ENCODE measurements around the gene MT1A. TPM values are rescaled to one million over a fixed set of nuclear protein-coding genes. Genes with fewer than 3 reads are reported as not detected.

The MT1A gene
- total RNA-seq, 1 experiment from 2014 or later: not detected

DNA sequence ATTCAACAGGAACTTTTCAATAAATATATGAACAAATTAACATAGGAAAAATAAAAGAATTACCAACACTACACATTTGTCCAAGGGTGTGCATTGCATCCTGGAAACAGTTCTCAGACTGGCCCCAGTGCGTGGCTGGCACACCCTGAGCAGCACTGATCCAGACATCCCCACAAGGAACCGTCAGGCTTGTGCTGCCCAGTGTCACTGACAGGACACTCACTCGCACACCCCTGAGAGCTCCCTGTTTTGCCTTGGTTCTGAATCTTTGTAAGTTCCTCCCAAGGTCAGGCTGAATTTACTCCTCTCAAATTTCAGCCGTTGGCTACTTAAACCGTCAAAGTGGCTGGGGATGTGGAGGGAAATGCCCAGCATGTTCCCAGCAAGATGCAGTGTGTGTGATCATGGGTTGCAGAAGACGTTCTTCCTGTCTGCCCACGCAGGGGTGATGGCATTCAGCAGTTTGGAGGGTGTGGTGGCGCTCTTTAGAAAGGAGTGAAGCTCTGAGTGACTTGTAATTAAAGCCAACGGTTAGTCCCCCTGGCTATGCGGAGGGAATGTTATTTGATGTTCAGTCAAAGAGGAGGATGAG, 28.4 kb upstream of the MT1A start:
- H3K27ac ChIP-seq (ENCODE audit: low read depth, low read length): peak overlapping the region; percentile 96
- no TSS peak for BruUV-seq (replicated peaks)
- ATAC-seq (peak; percentile 25), DNase-seq (ENCODE audit: low read depth, low spot score) (peak; percentile 75)
- ChIA-PET CTCF (interaction anchor here (0.7 to 1.7 kb wide), 5 partner anchors 8 to 92 kb away, joined by 3 to 6 read pairs (median 3); partner anchors contain the start of gene MT1E), POLR2A (interaction anchor here (0.7 to 16.1 kb wide), 5 partner anchors 15 to 105 kb away, joined by 3 to 344 read pairs (median 3); partner anchors contain the start of gene MT1E), RAD21 (ENCODE audit: low non-redundant PET in 1 of 2, low total read pairs in 2 of 2, uncharacterized antibody in 2 of 2, unreplicated experiment in 2 of 2) (interaction anchor here (1.7 to 2.0 kb wide), 2 partner anchors 15 to 16 kb away, joined by 4 to 5 read pairs; partner anchors contain the start of gene MT1E (in 2 of the 2))
- intact Hi-C loops (cut with micrococcal nuclease): no loop called here
- peak overlapping the region; percentile 91 for H3K9ac ChIP-seq (ENCODE audit: low read length)
- H3K27me3 ChIP-seq (ENCODE audit: insufficient read depth, low read length): no peaks in the 10 kb centered on the region
- H4K20me1 ChIP-seq (ENCODE audit: insufficient read depth): no peaks in the 10 kb centered on the region
- no peaks in the 10 kb centered on the region for H3K36me3 ChIP-seq (ENCODE audit: control insufficient read depth in 1 of 2, insufficient read depth in 2 of 2, low read length in 2 of 2)
- no peaks in the 10 kb centered on the region for H3K9me2 ChIP-seq (ENCODE audit: insufficient read depth)
- no peak overlapping the region for H2AFZ ChIP-seq (ENCODE audit: low read depth, low read length, poor library complexity, severe bottlenecking)
- H3K4me2 ChIP-seq (ENCODE audit: low read length): peak overlapping the region; percentile 95
- TF ChIP-seq, protein P1, sequence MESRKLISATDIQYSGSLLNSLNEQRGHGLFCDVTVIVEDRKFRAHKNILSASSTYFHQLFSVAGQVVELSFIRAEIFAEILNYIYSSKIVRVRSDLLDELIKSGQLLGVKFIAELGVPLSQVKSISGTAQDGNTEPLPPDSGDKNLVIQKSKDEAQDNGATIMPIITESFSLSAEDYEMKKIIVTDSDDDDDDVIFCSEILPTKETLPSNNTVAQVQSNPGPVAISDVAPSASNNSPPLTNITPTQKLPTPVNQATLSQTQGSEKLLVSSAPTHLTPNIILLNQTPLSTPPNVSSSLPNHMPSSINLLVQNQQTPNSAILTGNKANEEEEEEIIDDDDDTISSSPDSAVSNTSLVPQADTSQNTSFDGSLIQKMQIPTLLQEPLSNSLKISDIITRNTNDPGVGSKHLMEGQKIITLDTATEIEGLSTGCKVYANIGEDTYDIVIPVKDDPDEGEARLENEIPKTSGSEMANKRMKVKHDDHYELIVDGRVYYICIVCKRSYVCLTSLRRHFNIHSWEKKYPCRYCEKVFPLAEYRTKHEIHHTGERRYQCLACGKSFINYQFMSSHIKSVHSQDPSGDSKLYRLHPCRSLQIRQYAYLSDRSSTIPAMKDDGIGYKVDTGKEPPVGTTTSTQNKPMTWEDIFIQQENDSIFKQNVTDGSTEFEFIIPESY (IDR thresholded peaks at IDR 0.05; ENCODE audit: extremely low read depth, insufficient replicate concordance, low read length): peak; percentile 51
- no peak for TF ChIP-seq EZH2 (IDR thresholded peaks at IDR 0.05)
- peak; percentile 57 for TF ChIP-seq POLR2AphosphoS5 (IDR thresholded peaks at IDR 0.05; ENCODE audit: low read depth, low read length)
- TF ChIP-seq ELF1 (IDR thresholded peaks at IDR 0.05; ENCODE audit: borderline replicate concordance, low read depth): no peak
- TF ChIP-seq YY1 (IDR thresholded peaks at IDR 0.05; ENCODE audit: extremely low read depth, insufficient replicate concordance, low read depth, low read length): peak; percentile 19
- TF ChIP-seq CBX3 (IDR thresholded peaks at IDR 0.05; ENCODE audit: low read depth): no peak
- TF ChIP-seq POLR2A (IDR thresholded peaks at IDR 0.05; ENCODE audit: borderline replicate concordance, extremely low read depth, insufficient read depth, insufficient read length): peak; percentile 59
- TF ChIP-seq TCF7L2 (IDR thresholded peaks at IDR 0.05; ENCODE audit: borderline replicate concordance, extremely low read depth, insufficient read depth, insufficient read length): peak; percentile 58
- TF ChIP-seq, protein P2, sequence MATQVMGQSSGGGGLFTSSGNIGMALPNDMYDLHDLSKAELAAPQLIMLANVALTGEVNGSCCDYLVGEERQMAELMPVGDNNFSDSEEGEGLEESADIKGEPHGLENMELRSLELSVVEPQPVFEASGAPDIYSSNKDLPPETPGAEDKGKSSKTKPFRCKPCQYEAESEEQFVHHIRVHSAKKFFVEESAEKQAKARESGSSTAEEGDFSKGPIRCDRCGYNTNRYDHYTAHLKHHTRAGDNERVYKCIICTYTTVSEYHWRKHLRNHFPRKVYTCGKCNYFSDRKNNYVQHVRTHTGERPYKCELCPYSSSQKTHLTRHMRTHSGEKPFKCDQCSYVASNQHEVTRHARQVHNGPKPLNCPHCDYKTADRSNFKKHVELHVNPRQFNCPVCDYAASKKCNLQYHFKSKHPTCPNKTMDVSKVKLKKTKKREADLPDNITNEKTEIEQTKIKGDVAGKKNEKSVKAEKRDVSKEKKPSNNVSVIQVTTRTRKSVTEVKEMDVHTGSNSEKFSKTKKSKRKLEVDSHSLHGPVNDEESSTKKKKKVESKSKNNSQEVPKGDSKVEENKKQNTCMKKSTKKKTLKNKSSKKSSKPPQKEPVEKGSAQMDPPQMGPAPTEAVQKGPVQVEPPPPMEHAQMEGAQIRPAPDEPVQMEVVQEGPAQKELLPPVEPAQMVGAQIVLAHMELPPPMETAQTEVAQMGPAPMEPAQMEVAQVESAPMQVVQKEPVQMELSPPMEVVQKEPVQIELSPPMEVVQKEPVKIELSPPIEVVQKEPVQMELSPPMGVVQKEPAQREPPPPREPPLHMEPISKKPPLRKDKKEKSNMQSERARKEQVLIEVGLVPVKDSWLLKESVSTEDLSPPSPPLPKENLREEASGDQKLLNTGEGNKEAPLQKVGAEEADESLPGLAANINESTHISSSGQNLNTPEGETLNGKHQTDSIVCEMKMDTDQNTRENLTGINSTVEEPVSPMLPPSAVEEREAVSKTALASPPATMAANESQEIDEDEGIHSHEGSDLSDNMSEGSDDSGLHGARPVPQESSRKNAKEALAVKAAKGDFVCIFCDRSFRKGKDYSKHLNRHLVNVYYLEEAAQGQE (IDR thresholded peaks at IDR 0.05; ENCODE audit: low read depth): no peak
- no peak for TF ChIP-seq RAD21 (IDR thresholded peaks at IDR 0.05; ENCODE audit: low read depth)
- TF ChIP-seq, protein P3, sequence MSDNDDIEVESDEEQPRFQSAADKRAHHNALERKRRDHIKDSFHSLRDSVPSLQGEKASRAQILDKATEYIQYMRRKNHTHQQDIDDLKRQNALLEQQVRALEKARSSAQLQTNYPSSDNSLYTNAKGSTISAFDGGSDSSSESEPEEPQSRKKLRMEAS (IDR thresholded peaks at IDR 0.05): no peak
- TF ChIP-seq SP1 (IDR thresholded peaks at IDR 0.05; ENCODE audit: low read depth): no peak
- TF ChIP-seq, protein P4, sequence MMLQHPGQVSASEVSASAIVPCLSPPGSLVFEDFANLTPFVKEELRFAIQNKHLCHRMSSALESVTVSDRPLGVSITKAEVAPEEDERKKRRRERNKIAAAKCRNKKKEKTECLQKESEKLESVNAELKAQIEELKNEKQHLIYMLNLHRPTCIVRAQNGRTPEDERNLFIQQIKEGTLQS (IDR thresholded peaks at IDR 0.05): no peak
- no peak for TF ChIP-seq JUND (IDR thresholded peaks at IDR 0.05)
- peaks cover 78 to 92% of the 10 kb centered on the region in 2 experiments for H3K4me1 ChIP-seq (ENCODE audit: control insufficient read depth in 1 of 2, insufficient read depth in 2 of 2, low read length in 2 of 2)
- no peaks in the 10 kb centered on the region for H3K9me3 ChIP-seq (ENCODE audit: control insufficient read depth in 1 of 2, insufficient read depth in 1 of 2, low read depth in 1 of 2, low read length in 2 of 2)
- peak overlapping the region; percentile 63 to 85 for H3K4me3 ChIP-seq (replicated peaks in 1 of 2; ENCODE audit: low read depth in 1 of 2, low read length in 2 of 2)
- H3K79me2 ChIP-seq (ENCODE audit: insufficient read depth, low read length): peaks cover 14% of the 10 kb centered on the region

Data from HCT116 (cell line).